HEK293 (cell line): ENCODE measurements around the gene ZNF76.

ENCODE experiments used
- BCL11A ChIP-seq: fragments of 450-650 bp; formaldehyde crosslinking; IDR thresholded peaks from 2 replicates; pipeline ENCODE4 v1.5.1; 2016; ENCODE audit warnings: low read depth, missing biosample characterization, missing genetic modification characterization
- GLI2 ChIP-seq: fragments of 450-650 bp; formaldehyde crosslinking; IDR thresholded peaks from 2 replicates; pipeline ENCODE4; 2017; ENCODE audit warnings: missing biosample characterization, missing genetic modification characterization, low read depth, borderline replicate concordance
- HOXA7 ChIP-seq: sonication (generic); formaldehyde crosslinking; IDR thresholded peaks from 2 replicates; pipeline ENCODE4 v1.8.1; 2022; ENCODE audit warnings: missing genetic modification reagents, borderline replicate concordance
- KLF9 ChIP-seq: fragments of 450-650 bp; formaldehyde crosslinking; IDR thresholded peaks from 2 replicates; pipeline ENCODE4 v1.5.1; 2016; ENCODE audit warnings: missing biosample characterization, missing genetic modification characterization, low read depth
- REPIN1 ChIP-seq: fragments of 450-650 bp; formaldehyde crosslinking; IDR thresholded peaks from 2 replicates; pipeline ENCODE4 v1.5.1; 2017; ENCODE audit warnings: missing biosample characterization, missing genetic modification characterization, low read depth
- ZBTB7A ChIP-seq: fragments of 450-650 bp; formaldehyde crosslinking; IDR thresholded peaks from 2 replicates; pipeline ENCODE4 v1.5.1; 2016; ENCODE audit warnings: low read depth, missing biosample characterization, missing genetic modification characterization
- ZEB2 ChIP-seq: fragments of 450-650 bp; formaldehyde crosslinking; IDR thresholded peaks from 2 replicates; pipeline ENCODE4 v1.5.1; 2016; ENCODE audit warnings: missing biosample characterization, missing genetic modification characterization
- ZFP69B ChIP-seq: fragments of 450-650 bp; formaldehyde crosslinking; IDR thresholded peaks from 2 replicates; pipeline ENCODE4 v1.5.1; 2016; ENCODE audit warnings: missing biosample characterization, missing genetic modification characterization
- ZNF16 ChIP-seq: fragments of 450-650 bp; formaldehyde crosslinking; IDR thresholded peaks from 2 replicates; pipeline ENCODE4 v1.5.1; 2016; ENCODE audit warnings: low read depth, missing biosample characterization, missing genetic modification characterization
- ZNF184 ChIP-seq: fragments of 450-650 bp; IDR thresholded peaks from 2 replicates; pipeline ENCODE4 v1.5.1; 2018; ENCODE audit warnings: missing biosample characterization, mild to moderate bottlenecking, missing genetic modification characterization
- ZNF248 ChIP-seq: fragments of 450-650 bp; formaldehyde crosslinking; IDR thresholded peaks from 2 replicates; pipeline ENCODE4 v1.5.1; 2017; ENCODE audit warnings: missing biosample characterization, missing genetic modification characterization
- ZNF404 ChIP-seq: fragments of 450-650 bp; formaldehyde crosslinking; IDR thresholded peaks from 2 replicates; pipeline ENCODE4 v1.5.1; 2017; ENCODE audit warnings: missing biosample characterization, missing genetic modification characterization
- ZNF426 ChIP-seq: fragments of 450-650 bp; formaldehyde crosslinking; IDR thresholded peaks from 2 replicates; pipeline ENCODE4 v1.5.1; 2017; ENCODE audit warnings: missing biosample characterization, missing genetic modification characterization, mild to moderate bottlenecking, inconsistent platforms, moderate library complexity
- ZNF473 ChIP-seq: fragments of 450-650 bp; formaldehyde crosslinking; IDR thresholded peaks from 2 replicates; pipeline ENCODE4 v1.5.1; 2017; ENCODE audit warnings: missing biosample characterization, missing genetic modification characterization
- ZNF558 ChIP-seq: fragments of 450-650 bp; formaldehyde crosslinking; IDR thresholded peaks from 2 replicates; pipeline ENCODE4 v1.5.1; 2016; ENCODE audit warnings: missing biosample characterization, missing genetic modification characterization
- ZNF600 ChIP-seq: fragments of 450-650 bp; formaldehyde crosslinking; IDR thresholded peaks from 2 replicates; pipeline ENCODE4 v1.5.1; 2016; ENCODE audit warnings: missing biosample characterization, missing genetic modification characterization
- ZNF621 ChIP-seq: fragments of 450-650 bp; formaldehyde crosslinking; IDR thresholded peaks from 2 replicates; pipeline ENCODE4 v1.5.1; 2017; ENCODE audit warnings: missing biosample characterization, missing genetic modification characterization
- ZNF629 ChIP-seq: fragments of 450-650 bp; formaldehyde crosslinking; IDR thresholded peaks from 2 replicates; pipeline ENCODE4 v1.5.1; 2017; ENCODE audit warnings: missing biosample characterization, missing genetic modification characterization
- ZNF664 ChIP-seq: fragments of 450-650 bp; formaldehyde crosslinking; IDR thresholded peaks from 2 replicates; pipeline ENCODE4 v1.5.1; 2016; ENCODE audit warnings: missing biosample characterization, missing genetic modification characterization
- ZNF670 ChIP-seq: fragments of 450-650 bp; formaldehyde crosslinking; IDR thresholded peaks from 2 replicates; pipeline ENCODE4 v1.5.1; 2016; ENCODE audit warnings: missing biosample characterization, missing genetic modification characterization, low read depth
- ZSCAN16 ChIP-seq: fragments of 450-650 bp; formaldehyde crosslinking; IDR thresholded peaks from 2 replicates; pipeline ENCODE4 v1.5.1; 2016; ENCODE audit warnings: missing biosample characterization, missing genetic modification characterization
- TF ChIP-seq, protein P1 (sequence below): fragments of 450-650 bp; formaldehyde crosslinking; IDR thresholded peaks from 2 replicates; pipeline ENCODE4 v1.5.1; 2016; ENCODE audit warnings: missing biosample characterization, missing genetic modification characterization
- TF ChIP-seq, protein P2 (sequence below): fragments of 450-650 bp; formaldehyde crosslinking; IDR thresholded peaks from 2 replicates; pipeline ENCODE4 v1.5.1; 2017; ENCODE audit warnings: missing biosample characterization, missing genetic modification characterization
- TF ChIP-seq, protein P3 (sequence below): fragments of 450-650 bp; formaldehyde crosslinking; IDR thresholded peaks from 2 replicates; pipeline ENCODE4 v1.5.1; 2016; ENCODE audit warnings: missing biosample characterization, missing genetic modification characterization
- TF ChIP-seq, protein P4 (sequence below): fragments of 450-650 bp; formaldehyde crosslinking; IDR thresholded peaks from 2 replicates; pipeline ENCODE4 v1.5.1; 2017; ENCODE audit warnings: missing biosample characterization, mild to moderate bottlenecking, missing genetic modification characterization, moderate library complexity
- TF ChIP-seq, protein P5 (sequence below): fragments of 450-650 bp; formaldehyde crosslinking; conservative IDR thresholded peaks from 2 replicates; pipeline ENCODE4 v1.5.1; 2016; ENCODE audit warnings: low read depth, missing biosample characterization, missing genetic modification characterization
- TF ChIP-seq, protein P6 (sequence below): fragments of 450-650 bp; formaldehyde crosslinking; IDR thresholded peaks from 2 replicates; pipeline ENCODE4 v1.5.1; 2016; ENCODE audit warnings: missing biosample characterization, missing genetic modification characterization

Gene ZNF76

DNA sequence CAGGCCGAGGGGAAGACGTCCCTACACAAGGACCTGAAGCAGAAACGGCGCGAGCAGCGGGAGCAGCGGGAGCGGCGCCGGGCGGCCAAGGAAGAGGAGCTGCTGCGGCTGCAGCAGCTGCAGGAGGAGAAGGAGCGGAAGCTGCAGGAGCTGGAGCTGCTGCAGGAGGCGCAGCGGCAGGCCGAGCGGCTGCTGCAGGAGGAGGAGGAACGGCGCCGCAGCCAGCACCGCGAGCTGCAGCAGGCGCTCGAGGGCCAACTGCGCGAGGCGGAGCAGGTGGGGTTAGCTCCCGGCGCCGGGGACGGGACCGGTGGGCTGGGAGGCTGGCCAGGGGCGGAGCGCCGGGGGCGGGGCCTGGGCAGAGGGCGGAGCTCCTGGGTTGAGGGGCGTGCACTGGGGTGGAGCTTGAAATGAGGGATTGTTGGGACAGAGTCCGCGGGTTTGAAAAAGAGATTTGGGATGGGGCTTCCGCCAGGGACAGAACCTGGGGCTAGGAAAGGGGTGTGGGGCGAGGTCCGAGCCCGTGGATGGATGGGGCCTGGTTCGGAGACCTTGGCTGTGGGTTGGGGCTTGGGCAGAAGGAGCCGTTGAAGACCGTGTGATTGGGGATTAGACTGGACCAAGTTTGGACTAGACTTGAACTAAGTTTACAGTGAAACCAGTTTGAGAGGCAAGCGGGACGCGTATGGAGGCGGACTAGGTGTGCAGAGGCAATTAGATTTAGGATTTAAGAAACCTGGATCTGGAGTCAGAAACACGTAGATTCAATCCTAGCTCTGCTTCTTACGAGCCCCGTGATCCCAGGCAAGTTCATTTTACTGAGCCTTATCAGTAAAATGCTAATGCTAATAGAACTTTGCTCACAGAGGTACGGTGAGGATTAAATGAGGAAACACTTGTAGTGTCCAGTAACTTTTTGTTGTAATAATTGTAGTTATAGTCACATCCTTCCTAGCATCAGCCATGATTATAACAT, 58.9 kb downstream of the ZNF76 start (continued):
- TF ChIP-seq ZNF426 (tag by site-specific recombination) (no peak), ZNF248 (tag by site-specific recombination) (no peak), ZNF629 (0 out of 2 replicates have a peak, but pooled peaks have one; percentile 24), ZNF600 (tag by site-specific recombination) (peak; percentile 100), ZSCAN16 (no peak), ZNF664 (tag by site-specific recombination) (0 out of 2 replicates have a peak, but pooled peaks have one; percentile 34), ZNF184 (tag by site-specific recombination) (no peak), HOXA7 (CRISPR knock-in tag) (no peak), GLI2 (no peak), ZFP69B (tag by site-specific recombination) (0 out of 2 replicates have a peak, but pooled peaks have one; percentile 38), ZNF558 (tag by site-specific recombination) (no peak), KLF9 (peak; percentile 74), ZNF404 (tag by site-specific recombination) (no peak), REPIN1 (tag by site-specific recombination) (0 out of 2 replicates have a peak, but pooled peaks have one; percentile 2), ZNF670 (tag by site-specific recombination) (no peak), ZNF16 (tag by site-specific recombination) (no peak), ZEB2 (tag by site-specific recombination) (peak; percentile 59; the same call in 1 of the 2 replicates), ZNF621 (tag by site-specific recombination) (no peak), BCL11A (tag by site-specific recombination) (no peak), ZBTB7A (no peak), ZNF473 (no peak)
- TF ChIP-seq, protein P1, sequence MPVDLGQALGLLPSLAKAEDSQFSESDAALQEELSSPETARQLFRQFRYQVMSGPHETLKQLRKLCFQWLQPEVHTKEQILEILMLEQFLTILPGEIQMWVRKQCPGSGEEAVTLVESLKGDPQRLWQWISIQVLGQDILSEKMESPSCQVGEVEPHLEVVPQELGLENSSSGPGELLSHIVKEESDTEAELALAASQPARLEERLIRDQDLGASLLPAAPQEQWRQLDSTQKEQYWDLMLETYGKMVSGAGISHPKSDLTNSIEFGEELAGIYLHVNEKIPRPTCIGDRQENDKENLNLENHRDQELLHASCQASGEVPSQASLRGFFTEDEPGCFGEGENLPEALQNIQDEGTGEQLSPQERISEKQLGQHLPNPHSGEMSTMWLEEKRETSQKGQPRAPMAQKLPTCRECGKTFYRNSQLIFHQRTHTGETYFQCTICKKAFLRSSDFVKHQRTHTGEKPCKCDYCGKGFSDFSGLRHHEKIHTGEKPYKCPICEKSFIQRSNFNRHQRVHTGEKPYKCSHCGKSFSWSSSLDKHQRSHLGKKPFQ (tag by site-specific recombination), result no peak
- TF ChIP-seq, protein P2, sequence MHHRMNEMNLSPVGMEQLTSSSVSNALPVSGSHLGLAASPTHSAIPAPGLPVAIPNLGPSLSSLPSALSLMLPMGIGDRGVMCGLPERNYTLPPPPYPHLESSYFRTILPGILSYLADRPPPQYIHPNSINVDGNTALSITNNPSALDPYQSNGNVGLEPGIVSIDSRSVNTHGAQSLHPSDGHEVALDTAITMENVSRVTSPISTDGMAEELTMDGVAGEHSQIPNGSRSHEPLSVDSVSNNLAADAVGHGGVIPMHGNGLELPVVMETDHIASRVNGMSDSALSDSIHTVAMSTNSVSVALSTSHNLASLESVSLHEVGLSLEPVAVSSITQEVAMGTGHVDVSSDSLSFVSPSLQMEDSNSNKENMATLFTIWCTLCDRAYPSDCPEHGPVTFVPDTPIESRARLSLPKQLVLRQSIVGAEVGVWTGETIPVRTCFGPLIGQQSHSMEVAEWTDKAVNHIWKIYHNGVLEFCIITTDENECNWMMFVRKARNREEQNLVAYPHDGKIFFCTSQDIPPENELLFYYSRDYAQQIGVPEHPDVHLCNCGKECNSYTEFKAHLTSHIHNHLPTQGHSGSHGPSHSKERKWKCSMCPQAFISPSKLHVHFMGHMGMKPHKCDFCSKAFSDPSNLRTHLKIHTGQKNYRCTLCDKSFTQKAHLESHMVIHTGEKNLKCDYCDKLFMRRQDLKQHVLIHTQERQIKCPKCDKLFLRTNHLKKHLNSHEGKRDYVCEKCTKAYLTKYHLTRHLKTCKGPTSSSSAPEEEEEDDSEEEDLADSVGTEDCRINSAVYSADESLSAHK (tag by site-specific recombination), result no peak
- TF ChIP-seq, protein P3, sequence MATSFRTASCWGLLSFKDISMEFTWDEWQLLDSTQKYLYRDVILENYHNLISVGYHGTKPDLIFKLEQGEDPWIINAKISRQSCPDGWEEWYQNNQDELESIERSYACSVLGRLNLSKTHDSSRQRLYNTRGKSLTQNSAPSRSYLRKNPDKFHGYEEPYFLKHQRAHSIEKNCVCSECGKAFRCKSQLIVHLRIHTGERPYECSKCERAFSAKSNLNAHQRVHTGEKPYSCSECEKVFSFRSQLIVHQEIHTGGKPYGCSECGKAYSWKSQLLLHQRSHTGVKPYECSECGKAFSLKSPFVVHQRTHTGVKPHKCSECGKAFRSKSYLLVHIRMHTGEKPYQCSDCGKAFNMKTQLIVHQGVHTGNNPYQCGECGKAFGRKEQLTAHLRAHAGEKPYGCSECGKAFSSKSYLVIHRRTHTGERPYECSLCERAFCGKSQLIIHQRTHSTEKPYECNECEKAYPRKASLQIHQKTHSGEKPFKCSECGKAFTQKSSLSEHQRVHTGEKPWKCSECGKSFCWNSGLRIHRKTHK (tag by site-specific recombination), result no peak
- TF ChIP-seq, protein P4, sequence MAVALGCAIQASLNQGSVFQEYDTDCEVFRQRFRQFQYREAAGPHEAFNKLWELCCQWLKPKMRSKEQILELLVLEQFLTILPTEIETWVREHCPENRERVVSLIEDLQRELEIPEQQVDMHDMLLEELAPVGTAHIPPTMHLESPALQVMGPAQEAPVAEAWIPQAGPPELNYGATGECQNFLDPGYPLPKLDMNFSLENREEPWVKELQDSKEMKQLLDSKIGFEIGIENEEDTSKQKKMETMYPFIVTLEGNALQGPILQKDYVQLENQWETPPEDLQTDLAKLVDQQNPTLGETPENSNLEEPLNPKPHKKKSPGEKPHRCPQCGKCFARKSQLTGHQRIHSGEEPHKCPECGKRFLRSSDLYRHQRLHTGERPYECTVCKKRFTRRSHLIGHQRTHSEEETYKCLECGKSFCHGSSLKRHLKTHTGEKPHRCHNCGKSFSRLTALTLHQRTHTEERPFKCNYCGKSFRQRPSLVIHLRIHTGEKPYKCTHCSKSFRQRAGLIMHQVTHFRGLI (tag by site-specific recombination), result no peak
- TF ChIP-seq, protein P5, sequence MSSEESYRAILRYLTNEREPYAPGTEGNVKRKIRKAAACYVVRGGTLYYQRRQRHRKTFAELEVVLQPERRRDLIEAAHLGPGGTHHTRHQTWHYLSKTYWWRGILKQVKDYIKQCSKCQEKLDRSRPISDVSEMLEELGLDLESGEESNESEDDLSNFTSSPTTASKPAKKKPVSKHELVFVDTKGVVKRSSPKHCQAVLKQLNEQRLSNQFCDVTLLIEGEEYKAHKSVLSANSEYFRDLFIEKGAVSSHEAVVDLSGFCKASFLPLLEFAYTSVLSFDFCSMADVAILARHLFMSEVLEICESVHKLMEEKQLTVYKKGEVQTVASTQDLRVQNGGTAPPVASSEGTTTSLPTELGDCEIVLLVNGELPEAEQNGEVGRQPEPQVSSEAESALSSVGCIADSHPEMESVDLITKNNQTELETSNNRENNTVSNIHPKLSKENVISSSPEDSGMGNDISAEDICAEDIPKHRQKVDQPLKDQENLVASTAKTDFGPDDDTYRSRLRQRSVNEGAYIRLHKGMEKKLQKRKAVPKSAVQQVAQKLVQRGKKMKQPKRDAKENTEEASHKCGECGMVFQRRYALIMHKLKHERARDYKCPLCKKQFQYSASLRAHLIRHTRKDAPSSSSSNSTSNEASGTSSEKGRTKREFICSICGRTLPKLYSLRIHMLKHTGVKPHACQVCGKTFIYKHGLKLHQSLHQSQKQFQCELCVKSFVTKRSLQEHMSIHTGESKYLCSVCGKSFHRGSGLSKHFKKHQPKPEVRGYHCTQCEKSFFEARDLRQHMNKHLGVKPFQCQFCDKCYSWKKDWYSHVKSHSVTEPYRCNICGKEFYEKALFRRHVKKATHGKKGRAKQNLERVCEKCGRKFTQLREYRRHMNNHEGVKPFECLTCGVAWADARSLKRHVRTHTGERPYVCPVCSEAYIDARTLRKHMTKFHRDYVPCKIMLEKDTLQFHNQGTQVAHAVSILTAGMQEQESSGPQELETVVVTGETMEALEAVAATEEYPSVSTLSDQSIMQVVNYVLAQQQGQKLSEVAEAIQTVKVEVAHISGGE (tag by site-specific recombination), result 0 out of 2 replicates have a peak, but pooled peaks have one; percentile 24
- TF ChIP-seq, protein P6, sequence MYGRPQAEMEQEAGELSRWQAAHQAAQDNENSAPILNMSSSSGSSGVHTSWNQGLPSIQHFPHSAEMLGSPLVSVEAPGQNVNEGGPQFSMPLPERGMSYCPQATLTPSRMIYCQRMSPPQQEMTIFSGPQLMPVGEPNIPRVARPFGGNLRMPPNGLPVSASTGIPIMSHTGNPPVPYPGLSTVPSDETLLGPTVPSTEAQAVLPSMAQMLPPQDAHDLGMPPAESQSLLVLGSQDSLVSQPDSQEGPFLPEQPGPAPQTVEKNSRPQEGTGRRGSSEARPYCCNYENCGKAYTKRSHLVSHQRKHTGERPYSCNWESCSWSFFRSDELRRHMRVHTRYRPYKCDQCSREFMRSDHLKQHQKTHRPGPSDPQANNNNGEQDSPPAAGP, result peak; percentile 63
